ENCODE results near the gene FBXO33.

The FBXO33 gene

GRCh38 chr14:39423793-39424192 is 8.4 kb downstream of the FBXO33 start:
- H3K4me3 ChIP-seq (ENCODE audit: low read depth, low read length), result no peak overlapping the region
- no peak for DNase-seq (ENCODE audit: low read depth, low spot score)
- in situ Hi-C loops (cut with HindIII; ENCODE audit: low sequenced_read_pairs), result no loop called here
- TF ChIP-seq CTCF (IDR thresholded peaks at IDR 0.05; ENCODE audit: low read depth, low read length), result no peak

GRCh38 chr14:39422243-39422642 is 10.0 kb downstream of the FBXO33 start:
- in situ Hi-C loops (cut with HindIII; ENCODE audit: low sequenced_read_pairs), result no loop called here
- H3K4me3 ChIP-seq (ENCODE audit: low read depth, low read length), result no peak overlapping the region
- no peak for TF ChIP-seq CTCF (IDR thresholded peaks at IDR 0.05; ENCODE audit: low read depth, low read length)
- no peak for DNase-seq (ENCODE audit: low read depth, low spot score)

GRCh38 chr14:39419272-39419671 is 13.0 kb downstream of the FBXO33 start:
- no peak for DNase-seq (ENCODE audit: low read depth, low spot score)
- no peak for TF ChIP-seq CTCF (IDR thresholded peaks at IDR 0.05; ENCODE audit: low read depth, low read length)
- in situ Hi-C loops (cut with HindIII; ENCODE audit: low sequenced_read_pairs), result no loop called here
- no peak overlapping the region for H3K4me3 ChIP-seq (ENCODE audit: low read depth, low read length)

GRCh38 chr14:39417014-39417413 is 15.2 kb downstream of the FBXO33 start:
- in situ Hi-C loops (cut with HindIII; ENCODE audit: low sequenced_read_pairs), result no loop called here
- TF ChIP-seq CTCF (IDR thresholded peaks at IDR 0.05; ENCODE audit: low read depth, low read length), result peak; percentile 29
- DNase-seq (ENCODE audit: low read depth, low spot score), result no peak
- no peak overlapping the region for H3K4me3 ChIP-seq (ENCODE audit: low read depth, low read length)

- in situ Hi-C loops (cut with HindIII; ENCODE audit: low sequenced_read_pairs), result no loop called here
- H3K4me3 ChIP-seq (ENCODE audit: low read depth, low read length), result no peak overlapping the region
- no peak for TF ChIP-seq CTCF (IDR thresholded peaks at IDR 0.05; ENCODE audit: low read depth, low read length)
These were observed 16.2 kb downstream of the FBXO33 start for GRCh38 chr14:39416072-39416471.

GRCh38 chr14:39406560-39406959 is 25.7 kb downstream of the FBXO33 start:
- TF ChIP-seq CTCF (IDR thresholded peaks at IDR 0.05; ENCODE audit: low read depth, low read length), result no peak
- DNase-seq (ENCODE audit: low read depth, low spot score), result no peak
- no peak overlapping the region for H3K4me3 ChIP-seq (ENCODE audit: low read depth, low read length)
- in situ Hi-C loops (cut with HindIII; ENCODE audit: low sequenced_read_pairs), result no loop called here

More at GRCh38 chr14:39416072-39416471, 16.2 kb downstream of the FBXO33 start:
- DNase-seq (ENCODE audit: low read depth, low spot score), result no peak

- H3K4me3 ChIP-seq (ENCODE audit: low read depth, low read length), result no peak overlapping the region
- TF ChIP-seq CTCF (IDR thresholded peaks at IDR 0.05; ENCODE audit: low read depth, low read length), result no peak
- DNase-seq (ENCODE audit: low read depth, low spot score), result no peak
- in situ Hi-C loops (cut with HindIII; ENCODE audit: low sequenced_read_pairs), result no loop called here
These were observed 33.9 kb downstream of the FBXO33 start for GRCh38 chr14:39398382-39398781.

Measured in astrocyte of the spinal cord (primary cell).